Activated CD8-positive, alpha-beta memory T cell treated with anti-CD3 and anti-CD28 coated beads for 4 hours (primary cell): ENCODE measurements around the gene M1AP.
A peak's percentile ranks its signal among the peaks of the same experiment; 100 is the strongest.

ENCODE experiments used
- DNase-seq, 2 donors: peaks; one replicate each; pipeline ENCODE4 v3.0.0-alpha.2; 2020; ENCODE audit warnings: low read depth in 2 of 2

The M1AP gene

GRCh38 chr2:74526649-74527230 lies 121.4 kb downstream of the M1AP start:
- no peak for DNase-seq

GRCh38 chr2:74525717-74526648 lies 122.1 kb downstream of the M1AP start, which contains the start of gene DQX1:
Gene DQX1 (minus strand): TSS chr2:74526231. CDS start chr2:74525729, 502 bp downstream.
- DNase-seq, result no peak

GRCh38 chr2:74524955-74525716 lies 123.0 kb downstream of the M1AP start:
- DNase-seq, result no peak

GRCh38 chr2:74524005-74524404 lies 124.1 kb downstream of the M1AP start:
- DNase-seq, result no peak

GRCh38 chr2:74522516-74522915 lies 125.6 kb downstream of the M1AP start:
- DNase-seq, result no peak

- no peak for DNase-seq
Observed at GRCh38 chr2:74516650-74517049, 131.5 kb downstream of the M1AP start.

GRCh38 chr2:74515981-74516633 lies 132.0 kb downstream of the M1AP start:
- DNase-seq, result peak; percentile 47 to 55

- DNase-seq, result no peak
Observed at GRCh38 chr2:74515271-74515980, 132.7 kb downstream of the M1AP start.

- DNase-seq, result no peak
Observed at GRCh38 chr2:74514368-74515270, 133.5 kb downstream of the M1AP start, which contains the start of gene TLX2. Gene TLX2 (plus strand): TSS chr2:74514450. CDS start chr2:74514807, 357 bp downstream.

- DNase-seq, result no peak
Observed at GRCh38 chr2:74513605-74514367, 134.3 kb downstream of the M1AP start.

GRCh38 chr2:74512744-74513604 lies 135.2 kb downstream of the M1AP start:
- DNase-seq, result no peak

- no peak for DNase-seq
Observed at GRCh38 chr2:74511104-74511989, 136.8 kb downstream of the M1AP start.

GRCh38 chr2:74510272-74510671 lies 137.9 kb downstream of the M1AP start:
- DNase-seq, result no peak

GRCh38 chr2:74507926-74508520 lies 140.1 kb downstream of the M1AP start:
- DNase-seq, result no peak
